GM18526 (cell line): ENCODE measurements around the gene DTX3.

ENCODE experiments used
- POLR2A ChIP-seq: IDR thresholded peaks from 3 replicates; pipeline ENCODE4 v1.6.1; 2011; ENCODE audit not compliant: insufficient read length; ENCODE audit errors: extremely low read depth

Gene DTX3

DNA sequence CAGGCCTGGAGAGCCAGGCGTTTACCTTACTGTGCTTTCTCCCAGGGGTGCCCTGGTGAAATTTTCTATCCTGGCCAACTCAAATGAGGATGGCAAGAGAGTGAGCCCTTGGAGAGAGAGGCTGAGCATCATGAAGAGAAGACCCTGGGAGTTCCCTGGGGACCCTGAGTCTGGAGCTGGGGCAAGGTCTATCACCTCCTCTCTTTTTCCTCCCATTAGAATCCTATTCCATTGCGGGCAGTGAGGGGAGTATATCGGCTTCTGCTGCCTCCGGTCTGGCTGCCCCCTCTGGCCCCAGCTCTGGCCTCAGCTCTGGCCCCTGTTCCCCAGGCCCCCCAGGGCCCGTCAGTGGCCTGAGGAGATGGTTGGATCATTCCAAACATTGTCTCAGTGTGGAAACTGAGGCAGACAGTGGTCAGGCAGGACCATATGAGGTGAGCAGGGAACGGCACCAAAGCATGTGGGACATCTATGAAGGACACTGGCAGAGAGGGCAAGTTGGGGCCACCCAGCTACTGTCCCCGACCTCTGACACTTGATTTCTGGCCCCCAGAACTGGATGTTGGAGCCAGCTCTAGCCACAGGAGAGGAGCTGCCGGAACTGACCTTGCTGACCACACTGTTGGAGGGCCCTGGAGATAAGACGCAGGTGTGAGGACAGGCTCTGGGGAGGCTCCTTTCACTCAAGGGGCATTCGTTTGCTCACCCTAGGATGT is 8.2 kb downstream of the DTX3 start:
- no peak for TF ChIP-seq POLR2A

GRCh38 chr12:57613427-57614109 is 8.9 kb downstream of the DTX3 start:
- no peak for TF ChIP-seq POLR2A

DNA sequence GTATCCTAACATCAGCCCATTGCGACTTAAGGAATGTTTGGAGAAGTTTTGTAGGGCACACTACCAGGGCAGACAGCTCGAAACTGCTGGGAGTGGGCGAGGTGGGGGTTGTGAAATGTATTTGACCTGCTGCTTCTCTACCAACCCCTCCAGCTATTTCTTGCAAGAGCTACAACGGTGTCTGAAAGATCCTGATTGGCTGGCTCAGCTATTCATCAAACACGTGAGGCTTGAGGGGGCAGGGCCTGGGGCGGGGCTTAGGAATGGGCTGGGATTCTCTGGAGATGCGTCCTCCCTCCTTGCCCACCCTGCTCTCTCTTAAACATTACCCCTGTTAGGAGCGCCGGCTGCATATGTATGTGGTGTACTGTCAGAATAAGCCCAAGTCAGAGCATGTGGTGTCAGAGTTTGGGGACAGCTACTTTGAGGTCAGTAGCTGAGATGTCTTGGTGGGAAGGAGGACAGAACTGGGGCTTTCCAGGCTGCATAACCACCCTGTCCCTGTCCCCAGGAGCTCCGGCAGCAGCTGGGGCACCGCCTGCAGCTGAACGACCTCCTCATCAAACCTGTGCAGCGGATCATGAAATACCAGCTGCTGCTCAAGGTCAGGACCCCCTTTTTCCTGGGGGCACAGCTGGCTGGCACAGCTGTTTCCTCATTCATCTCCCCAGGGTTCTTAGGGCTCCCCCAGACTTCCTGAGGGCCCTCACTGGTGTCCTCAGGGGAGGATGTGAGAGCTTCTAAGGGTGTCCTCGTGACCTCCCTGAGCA is 9.7 kb downstream of the DTX3 start:
- TF ChIP-seq POLR2A = no peak

GRCh38 chr12:57614948-57615500 is 10.4 kb downstream of the DTX3 start:
- TF ChIP-seq POLR2A = no peak

DNA sequence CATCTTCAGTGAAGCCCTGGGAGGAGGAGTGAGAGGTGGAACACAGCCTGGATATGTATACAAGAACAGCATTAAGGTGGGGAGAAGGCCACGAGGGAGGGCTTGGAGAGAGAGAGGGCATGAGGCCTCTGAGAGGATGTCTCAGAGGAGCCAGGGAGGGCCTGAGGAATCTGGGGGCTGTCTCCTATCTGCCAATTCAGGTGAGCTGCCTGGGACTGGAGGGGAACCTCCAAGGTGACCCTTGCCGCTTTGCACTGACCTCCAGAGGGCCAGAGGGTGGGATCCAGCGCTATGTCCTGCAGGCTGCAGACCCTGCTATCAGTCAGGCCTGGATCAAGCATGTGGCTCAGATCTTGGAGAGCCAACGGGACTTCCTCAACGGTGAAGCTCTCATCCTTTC is 11.0 kb downstream of the DTX3 start:
- TF ChIP-seq POLR2A = no peak

GRCh38 chr12:57616383-57617101 is 11.9 kb downstream of the DTX3 start:
- no peak for TF ChIP-seq POLR2A

GRCh38 chr12:57617942-57618341 is 13.3 kb downstream of the DTX3 start:
- no peak for TF ChIP-seq POLR2A

DNA sequence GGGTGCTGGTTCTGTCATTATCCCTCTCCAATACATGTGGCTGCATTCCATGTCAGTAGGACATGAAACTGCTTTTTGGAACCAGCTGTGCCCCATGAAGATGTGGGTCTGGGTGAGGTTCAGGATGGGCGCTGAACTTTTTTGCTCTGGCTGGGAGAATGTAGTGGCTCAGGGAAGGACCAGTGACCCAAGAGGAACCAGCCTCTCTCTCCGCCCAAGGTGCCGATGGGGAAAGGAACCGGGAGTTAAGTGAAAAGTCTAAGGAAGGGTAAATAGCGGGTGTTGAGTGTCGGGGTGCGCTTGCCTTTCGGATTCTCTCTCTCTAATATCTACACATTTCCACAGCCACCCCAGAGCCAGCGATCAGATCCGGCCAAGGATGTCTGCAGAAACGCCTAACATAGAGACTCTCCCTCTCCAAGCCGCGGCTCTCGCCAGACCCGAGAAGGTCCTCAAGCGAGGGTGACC is 14.4 kb downstream of the DTX3 start:
- TF ChIP-seq POLR2A = no peak

- no peak for TF ChIP-seq POLR2A
Measured at GRCh38 chr12:57619434-57620244, 15.0 kb downstream of the DTX3 start.

GRCh38 chr12:57620245-57620935 is 15.8 kb downstream of the DTX3 start:
- TF ChIP-seq POLR2A = no peak

DNA sequence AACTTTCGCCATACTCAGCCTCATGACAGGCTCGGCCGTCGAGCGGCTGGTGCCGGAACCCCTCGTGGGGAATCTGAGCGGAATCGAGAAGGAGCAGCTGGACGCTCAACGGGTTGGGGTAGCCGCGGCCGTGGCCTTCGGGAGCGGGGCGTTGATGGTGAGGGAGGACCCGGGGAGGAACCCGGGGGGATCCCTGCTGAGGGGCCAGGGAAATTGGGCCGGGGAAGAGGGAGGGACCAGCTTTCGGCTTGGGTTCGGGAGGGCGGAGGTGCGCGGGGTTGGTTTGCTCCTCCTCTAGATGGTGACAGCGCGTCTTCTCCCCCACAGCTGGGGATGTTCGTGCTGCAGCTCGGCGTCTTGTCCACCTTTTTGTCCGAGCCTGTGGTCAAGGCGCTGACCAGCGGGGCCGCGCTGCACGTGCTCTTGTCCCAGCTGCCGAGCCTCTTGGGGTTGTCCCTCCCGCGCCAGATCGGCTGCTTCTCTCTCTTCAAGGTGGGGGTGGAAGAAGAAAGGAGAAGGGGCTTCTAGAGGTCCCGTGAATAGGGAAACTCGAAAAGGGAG is 16.4 kb downstream of the DTX3 start:
- no peak for TF ChIP-seq POLR2A

DNA sequence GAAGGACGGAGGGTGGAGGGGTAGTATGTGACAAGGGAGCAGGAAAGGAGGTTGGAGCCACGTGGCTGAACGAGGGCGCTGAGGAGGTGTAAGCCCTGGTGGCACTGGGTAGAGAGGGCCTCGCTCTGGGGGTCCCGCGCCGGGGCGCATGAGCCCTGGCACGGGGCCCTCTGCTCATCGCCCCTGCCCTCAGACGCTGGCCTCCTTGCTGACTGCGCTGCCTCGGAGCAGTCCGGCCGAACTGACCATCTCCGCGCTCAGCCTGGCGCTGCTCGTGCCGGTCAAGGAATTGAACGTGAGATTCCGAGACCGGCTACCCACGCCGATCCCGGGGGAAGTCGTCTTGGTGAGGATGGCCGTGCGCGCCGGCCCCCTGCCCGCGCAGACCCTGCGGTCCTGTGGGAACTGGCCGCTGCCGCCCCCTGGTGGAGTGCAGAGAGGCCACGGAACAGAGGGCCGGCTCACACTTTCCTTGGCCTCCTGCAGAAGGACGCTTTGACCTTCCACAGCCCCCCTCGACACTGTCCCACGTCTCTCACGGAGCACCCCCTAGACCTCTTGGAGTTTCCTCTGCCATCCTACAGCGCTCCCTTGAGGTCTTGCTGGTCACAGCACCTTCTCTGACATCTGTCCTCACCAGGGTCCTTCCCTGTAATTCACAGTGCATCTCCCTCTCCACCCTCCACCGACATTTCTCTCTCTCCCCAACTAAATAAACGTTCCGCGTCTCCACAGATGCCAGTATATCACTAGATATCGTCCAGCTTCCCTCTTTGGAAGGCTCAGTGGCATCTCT is 17.1 kb downstream of the DTX3 start:
- TF ChIP-seq POLR2A = no peak
